Measurements from ENCODE around the gene RND1.

GRCh38 chr12:48819986-48820725 is 45.5 kb downstream of the RND1 start:
- TF ChIP-seq MAX (IDR thresholded peaks at IDR 0.05) (no peak), TAF1 (IDR thresholded peaks at IDR 0.05; ENCODE audit: low read depth) (no peak), YY1 (IDR thresholded peaks at IDR 0.05; ENCODE audit: low read depth) (no peak), EP300 (IDR thresholded peaks at IDR 0.05; ENCODE audit: borderline replicate concordance) (no peak), RAD21 (IDR thresholded peaks at IDR 0.05; ENCODE audit: low read depth) (no peak), EGR1 (IDR thresholded peaks at IDR 0.05) (no peak), ZBTB7A (IDR thresholded peaks at IDR 0.05; ENCODE audit: low read depth) (no peak), USF1 (IDR thresholded peaks at IDR 0.05) (no peak)
- TF ChIP-seq, protein P1, sequence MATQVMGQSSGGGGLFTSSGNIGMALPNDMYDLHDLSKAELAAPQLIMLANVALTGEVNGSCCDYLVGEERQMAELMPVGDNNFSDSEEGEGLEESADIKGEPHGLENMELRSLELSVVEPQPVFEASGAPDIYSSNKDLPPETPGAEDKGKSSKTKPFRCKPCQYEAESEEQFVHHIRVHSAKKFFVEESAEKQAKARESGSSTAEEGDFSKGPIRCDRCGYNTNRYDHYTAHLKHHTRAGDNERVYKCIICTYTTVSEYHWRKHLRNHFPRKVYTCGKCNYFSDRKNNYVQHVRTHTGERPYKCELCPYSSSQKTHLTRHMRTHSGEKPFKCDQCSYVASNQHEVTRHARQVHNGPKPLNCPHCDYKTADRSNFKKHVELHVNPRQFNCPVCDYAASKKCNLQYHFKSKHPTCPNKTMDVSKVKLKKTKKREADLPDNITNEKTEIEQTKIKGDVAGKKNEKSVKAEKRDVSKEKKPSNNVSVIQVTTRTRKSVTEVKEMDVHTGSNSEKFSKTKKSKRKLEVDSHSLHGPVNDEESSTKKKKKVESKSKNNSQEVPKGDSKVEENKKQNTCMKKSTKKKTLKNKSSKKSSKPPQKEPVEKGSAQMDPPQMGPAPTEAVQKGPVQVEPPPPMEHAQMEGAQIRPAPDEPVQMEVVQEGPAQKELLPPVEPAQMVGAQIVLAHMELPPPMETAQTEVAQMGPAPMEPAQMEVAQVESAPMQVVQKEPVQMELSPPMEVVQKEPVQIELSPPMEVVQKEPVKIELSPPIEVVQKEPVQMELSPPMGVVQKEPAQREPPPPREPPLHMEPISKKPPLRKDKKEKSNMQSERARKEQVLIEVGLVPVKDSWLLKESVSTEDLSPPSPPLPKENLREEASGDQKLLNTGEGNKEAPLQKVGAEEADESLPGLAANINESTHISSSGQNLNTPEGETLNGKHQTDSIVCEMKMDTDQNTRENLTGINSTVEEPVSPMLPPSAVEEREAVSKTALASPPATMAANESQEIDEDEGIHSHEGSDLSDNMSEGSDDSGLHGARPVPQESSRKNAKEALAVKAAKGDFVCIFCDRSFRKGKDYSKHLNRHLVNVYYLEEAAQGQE (IDR thresholded peaks at IDR 0.05; ENCODE audit: low read depth): no peak

Data from Ishikawa (cell line).